Endometrium (tissue), 2 donors: ENCODE data around the gene ACSL3.

ENCODE experiments used
- FAIRE-seq: peaks from 2 replicates; lab custom pipeline; 2012; peaks lifted over from hg19 to GRCh38; lab: Jason Lieb, UNC
- donor health status: control.
- donor health status: control.

The ACSL3 gene

DNA sequence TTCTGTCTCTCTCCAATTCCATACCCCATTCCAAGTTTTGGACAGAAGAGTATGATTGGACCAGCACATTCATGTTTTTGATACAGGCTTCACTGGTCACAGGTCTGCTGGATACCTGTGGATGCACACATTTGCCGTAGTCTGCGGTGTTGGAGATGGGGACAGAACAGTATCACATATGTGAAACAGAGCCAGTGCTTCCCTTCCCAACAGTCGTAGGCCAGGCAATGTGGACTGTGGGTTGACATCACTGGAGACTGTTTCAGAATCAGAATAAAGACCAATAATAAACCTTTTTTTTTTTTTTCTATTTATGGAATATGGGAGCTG, 18.7 kb downstream of the ACSL3 start:
- FAIRE-seq: no peak

DNA sequence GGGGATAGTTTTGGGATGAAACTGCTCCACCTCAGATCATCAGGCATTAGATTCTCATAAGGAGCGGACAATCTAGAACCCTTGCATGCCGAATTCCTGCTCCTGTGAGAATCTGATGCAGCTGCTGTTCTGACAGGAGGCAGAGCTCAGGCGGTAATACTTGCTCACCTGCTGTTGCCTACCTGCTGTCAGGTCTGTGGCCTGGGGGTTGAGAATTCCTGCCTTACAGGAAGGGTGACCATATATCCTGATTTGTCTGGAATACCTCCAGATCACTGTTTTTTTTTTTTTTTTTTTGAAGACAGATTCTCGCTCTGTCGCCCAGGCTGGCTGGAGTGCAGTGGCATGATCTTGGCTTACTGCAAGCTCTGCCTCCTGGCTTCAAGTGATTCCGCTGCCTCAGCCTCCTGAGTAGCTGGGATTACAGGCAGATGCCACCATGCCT, 21.7 kb downstream of the ACSL3 start:
- no peak for FAIRE-seq

DNA sequence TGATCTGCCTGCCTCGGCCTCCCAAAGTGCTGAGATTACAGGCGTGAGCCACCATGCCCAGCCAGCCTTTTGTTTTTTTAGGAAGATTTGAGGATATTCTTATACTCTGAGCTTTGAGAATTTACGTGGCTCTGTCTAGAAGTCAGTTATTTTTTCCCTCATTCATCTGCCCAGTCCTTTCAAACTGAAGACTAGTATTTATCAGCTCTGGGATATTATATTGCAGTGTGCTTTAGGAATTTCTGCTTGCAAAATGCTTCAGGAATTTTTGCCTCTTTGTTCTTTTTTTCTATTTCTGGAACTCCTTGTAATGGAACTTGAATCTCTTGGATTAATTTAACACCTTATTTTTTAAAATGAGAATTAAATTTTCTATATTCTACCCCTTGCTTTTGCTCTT, 22.6 kb downstream of the ACSL3 start:
- FAIRE-seq: no peak

DNA sequence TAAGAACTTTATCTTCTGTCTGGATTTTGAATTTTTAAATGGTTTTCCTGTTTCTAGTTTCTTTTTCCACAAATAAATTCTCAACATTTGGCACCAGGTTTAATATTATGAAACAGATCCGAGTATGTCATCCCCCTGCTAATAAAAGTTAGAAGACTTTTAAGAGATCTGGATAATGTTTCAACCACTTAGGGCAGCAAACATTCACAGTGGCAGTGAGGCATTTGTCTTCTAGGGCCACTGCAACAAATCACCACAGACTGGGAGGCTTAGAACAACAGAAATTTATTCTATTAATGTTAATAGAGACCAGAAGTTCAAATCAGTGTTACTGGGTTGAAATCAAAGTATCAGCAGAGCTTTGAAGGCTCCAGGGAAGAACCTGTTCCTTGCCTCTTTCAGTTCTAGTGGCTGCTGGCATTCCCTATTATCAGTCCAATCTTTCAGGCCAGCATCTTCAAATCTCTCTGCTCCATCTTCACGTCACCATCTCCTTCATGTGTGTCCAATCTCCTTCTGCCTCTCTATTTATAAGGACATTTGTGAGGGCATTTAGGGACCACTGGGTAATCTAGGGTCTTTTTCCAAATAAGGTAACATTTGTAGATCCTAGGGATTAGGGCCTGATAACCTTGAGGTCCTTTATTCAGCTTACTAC, 23.4 kb downstream of the ACSL3 start:
- peak; percentile 82 for FAIRE-seq

DNA sequence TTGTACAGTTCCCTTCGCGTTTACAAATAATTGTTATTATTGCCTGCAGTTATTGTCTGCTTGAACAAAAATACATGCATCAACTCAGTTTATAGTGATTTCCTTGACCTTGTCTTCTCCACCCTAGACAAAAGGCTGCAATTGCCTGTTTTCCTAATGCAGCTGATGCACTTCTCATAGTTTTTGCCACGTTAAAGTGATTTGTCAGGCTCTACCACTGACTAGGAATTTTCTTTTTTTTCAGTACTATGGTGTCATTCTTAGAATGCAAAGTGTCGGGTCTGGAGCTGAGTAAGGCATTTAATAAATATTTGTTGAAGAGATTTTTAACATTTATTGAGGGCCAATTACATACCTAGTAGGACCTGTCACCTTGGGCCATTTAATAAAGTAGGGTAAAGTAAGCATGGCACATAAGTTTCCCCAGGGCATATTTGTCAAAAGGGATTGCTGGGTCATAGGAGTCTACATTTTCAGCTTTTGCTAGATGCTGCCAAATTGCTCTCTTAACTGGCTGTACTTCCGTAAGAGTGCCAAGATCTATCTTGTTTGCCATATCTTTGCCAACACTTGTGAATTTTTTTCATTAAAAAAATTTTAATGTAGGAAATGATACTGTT, 24.1 kb downstream of the ACSL3 start:
- FAIRE-seq: no peak

DNA sequence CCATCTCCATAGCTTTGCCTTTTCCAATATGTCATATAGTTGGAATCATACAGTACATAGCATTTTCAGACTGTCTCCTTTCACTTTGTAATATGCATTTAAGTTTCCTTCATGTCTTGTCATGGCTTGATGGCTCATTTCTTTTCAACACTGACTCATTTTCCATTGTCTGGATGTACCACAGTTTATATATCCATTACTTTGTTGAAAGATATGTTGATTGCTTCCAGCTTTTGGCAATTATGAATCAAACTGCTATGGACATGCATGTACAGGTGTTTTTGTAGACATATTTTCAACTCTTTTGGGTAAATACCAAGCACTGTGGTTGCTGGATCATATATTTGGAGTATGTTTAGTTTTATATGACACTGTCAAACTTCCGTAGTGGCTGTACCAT, 26.3 kb downstream of the ACSL3 start:
- FAIRE-seq: no peak

DNA sequence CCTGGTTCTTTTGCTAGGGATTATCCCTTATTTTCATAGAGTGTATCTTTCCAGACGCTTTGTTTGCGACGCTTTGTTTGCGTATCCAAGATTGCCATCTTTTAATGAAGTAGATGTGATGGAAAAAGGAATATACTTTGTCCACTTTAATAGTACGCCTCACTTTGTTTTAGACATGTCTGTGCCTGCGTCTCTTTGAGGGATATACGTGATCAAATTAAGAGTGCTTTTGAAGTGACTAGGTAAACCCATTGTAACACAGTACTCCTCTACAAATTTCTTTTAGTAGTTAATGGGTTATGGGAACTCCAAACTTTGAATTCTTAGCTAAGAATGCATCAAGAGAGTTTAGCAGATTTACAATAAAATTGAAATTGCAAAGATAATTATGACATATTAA, 27.9 kb downstream of the ACSL3 start:
- FAIRE-seq: no peak

DNA sequence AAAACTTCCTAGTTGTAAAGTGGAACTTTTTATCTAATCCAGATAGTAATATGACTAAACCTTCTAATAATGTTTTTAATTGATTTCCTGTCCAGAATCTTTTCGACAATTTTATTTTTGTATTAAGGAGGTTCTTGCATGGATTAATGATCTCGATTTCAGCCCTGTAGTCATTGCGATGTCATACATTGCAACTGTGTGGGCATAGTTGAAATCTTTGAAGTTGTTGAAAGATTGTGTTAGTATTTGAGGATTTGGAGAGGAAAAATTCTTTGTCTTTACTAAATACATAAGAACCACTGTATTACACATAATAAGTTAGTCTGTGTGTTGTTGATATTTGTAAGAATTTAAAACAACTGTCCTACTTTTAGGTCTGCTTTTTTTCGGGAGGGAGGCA, 31.1 kb downstream of the ACSL3 start:
- peak; percentile 57 for FAIRE-seq

DNA sequence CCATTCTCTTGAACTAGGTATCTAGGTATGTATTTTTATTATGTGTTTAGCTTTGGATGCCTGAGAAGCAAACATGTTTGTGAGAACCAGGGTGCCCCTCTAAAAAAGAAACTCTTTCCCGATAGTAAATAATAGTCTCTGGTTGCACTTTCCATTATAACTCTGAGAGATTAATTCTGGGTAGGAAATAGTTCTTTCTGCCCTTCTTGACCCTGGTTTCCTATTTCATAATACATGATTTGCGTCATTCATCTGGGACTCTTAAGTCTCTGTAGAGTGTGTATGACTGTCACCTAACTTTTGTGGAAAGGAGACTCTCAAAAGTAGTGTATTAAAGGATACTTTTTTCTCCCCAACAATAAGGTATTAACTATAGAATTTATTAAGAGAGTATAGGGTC, 31.5 kb downstream of the ACSL3 start:
- FAIRE-seq: no peak

DNA sequence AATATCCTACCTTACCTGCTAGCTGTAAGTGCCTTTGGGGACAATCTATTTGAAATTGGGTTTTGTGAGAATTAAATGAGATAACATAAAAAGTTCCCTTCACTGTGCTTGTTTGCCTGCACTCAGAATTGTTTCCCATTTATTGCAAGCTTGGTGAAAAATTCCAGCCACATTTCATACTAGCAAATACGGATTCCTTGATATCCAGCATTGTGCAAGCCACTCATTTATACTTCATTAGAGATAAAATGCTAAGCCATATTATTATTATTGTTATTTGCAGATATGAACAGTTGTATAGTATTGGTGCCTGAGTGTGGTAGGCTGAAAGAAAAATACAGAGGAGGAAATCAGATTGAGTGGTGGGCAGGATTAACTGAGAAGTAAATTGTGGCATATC, 31.9 kb downstream of the ACSL3 start:
- FAIRE-seq: no peak

DNA sequence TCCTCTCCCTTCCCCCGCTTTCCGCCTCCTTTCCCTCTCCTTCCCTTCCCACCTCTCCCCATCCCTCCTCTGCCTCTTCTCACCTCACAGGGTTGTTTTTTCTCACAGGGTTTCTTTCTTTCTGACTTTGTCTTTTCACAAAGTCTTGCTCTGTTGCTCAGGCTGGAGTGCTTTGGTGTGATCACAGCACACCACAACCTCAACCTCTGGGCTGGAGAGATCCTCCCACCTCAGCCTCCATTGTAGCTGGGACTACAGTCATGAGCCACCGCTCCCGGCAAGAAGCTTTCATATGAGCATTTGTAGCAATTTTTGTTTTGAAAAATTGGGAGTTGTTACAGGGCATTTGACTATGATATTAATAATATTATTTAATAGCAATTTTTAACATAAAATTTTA, 32.9 kb downstream of the ACSL3 start:
- no peak for FAIRE-seq

DNA sequence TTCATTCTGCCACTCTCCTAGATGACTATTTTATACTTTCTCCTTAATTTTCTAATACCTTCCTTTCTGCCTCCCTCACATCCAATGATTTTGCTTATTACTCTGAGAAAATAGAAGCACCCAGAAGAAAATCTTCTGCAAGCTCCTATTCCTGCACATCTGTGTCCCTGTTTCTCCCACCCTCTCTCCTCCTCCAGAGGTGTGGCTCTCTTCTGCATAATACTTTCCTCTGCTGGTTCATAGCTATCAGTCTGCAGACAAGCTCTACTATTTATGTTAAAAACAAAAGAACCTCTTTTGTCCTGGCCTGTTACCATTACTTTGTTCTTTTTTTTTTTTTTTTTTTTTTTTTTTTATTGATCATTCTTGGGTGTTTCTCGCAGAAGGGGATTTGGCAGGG, 34.3 kb downstream of the ACSL3 start:
- FAIRE-seq: no peak

DNA sequence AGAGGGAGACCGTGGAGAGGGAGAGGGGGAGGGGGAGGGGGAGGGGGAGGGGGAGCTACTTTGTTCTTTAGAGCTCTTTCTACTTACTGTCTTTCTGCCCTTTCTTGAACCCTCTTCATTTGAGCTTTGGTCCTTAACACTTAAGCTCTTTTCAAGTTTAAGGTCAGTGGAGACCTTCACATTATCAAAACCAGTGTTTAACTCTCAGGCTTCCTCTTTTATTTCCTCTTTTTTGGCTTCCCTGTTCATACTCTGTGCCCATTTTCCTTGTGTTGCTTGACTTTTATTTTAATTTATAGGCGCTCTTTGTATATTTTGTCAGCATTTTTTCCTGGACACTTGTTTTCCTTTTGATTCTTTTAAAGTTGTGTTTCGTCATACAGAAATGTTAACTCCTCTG, 37.1 kb downstream of the ACSL3 start:
- FAIRE-seq: no peak

DNA sequence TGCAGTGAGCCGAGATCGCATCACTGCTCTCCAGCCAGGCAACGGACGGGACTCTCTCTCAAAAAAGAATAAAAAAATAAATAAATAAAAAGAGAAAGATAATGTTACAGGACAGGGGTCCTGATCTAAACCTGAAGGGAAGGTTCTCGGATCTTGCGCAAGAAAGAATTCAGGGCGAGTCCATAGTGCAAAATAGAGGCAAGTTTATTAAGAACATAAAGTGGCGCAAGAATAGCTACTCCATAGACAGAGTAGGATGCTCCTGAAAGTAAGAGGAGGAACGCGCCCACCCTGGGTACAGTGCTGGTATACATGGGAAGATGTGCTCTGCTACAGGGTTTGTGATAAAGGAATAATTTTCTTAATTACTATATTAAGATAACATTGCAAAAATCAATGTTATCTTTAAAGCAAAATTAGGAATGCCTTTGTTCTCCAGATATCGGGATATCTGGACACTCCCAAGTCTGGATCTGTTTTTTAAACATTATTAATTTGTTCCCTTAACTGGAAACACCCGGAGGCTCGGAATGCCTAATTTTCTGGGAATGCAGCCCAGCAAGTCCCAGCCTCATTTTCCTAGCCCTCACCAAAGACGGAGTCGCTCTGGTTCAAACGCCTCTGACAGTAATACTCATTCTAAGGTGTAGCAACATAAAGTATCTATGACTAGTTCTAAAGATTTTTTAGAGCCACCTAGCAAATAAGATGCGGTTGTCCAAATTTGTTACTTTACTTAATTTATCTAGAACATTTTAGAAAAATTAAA, 38.8 kb downstream of the ACSL3 start:
- FAIRE-seq: no peak

DNA sequence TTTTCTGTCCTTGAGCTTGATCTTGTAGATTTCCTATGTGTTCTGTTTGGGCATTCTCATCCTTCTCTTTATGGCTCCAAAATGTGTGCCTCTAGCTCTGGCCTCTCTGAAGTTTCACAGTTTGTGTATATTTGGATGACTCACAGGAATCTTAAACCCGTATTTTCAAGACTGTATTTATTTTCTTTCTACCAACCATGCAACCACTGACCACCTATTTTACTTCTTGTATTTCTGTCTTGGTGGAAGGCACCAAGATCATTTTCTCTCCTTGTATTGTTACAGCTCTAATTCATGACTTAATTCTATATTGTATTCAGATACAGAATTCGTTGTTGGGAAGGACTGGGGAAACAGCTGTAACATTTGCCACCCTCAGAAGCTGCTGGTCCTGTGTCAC, 39.5 kb downstream of the ACSL3 start:
- no peak for FAIRE-seq

DNA sequence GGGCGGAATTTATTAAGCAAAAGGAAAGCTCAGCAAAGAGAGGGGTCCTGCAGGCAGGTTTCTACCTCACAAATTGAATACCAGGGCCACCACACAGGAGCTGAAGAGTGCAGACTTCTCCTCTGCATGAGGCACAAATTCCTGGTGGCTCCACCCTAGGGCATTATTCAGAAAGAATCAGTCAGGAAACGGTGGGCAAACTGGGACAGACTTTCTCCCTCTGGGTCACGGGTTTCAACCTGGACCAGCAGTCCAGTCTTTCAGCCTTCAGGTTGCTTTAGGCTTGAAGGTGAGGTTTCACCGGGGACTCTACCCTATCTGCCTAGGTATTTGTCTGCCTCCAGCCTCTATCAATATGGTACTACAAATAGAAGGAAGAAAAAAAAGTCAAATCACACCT, 41.8 kb downstream of the ACSL3 start:
- no peak for FAIRE-seq

DNA sequence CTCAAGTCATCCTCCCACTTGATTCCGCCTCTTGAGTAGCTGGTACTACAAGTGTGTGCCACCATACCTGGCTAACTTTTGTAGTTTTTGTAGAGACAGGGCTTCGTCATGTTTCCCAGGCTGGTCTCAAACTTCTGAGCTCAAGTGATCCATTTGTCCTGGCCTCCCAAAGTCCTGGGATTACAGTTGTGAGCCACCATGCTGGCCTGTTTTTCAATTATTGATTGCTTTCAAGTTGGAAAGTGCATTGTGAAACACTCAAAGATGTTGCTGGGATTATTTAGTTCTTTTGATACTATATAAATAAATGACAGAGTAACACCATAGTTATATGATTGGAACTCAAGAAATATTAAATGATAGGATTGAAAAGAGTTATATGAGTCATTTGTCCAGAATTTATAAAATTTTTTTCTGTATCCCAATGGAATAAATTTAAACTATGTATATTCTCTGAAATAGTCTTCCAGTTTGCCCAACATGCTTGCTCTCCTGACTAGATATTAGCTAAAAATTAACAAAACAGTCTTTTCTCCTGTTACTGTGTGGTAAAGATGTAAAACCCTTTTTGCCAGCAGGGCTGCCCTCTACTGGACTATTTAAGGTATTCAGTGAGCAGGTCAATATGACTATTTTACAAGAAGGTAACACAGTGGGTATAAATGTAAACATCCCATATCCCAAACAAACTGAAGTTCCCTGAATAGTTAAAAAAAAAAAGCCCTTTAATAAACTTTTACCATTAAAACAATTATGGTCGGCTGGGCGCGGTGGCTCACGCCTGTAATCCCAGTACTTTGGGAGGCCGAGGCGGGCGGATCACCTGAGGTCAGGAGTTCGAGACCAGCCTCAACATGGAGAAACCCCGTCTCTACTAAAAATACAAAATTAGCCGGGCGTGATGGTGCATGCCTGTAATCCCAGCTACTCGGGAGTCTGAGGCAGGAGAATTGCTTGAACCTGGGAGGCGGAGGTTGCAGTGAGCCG, 42.7 kb downstream of the ACSL3 start:
- FAIRE-seq: peak; percentile 41

DNA sequence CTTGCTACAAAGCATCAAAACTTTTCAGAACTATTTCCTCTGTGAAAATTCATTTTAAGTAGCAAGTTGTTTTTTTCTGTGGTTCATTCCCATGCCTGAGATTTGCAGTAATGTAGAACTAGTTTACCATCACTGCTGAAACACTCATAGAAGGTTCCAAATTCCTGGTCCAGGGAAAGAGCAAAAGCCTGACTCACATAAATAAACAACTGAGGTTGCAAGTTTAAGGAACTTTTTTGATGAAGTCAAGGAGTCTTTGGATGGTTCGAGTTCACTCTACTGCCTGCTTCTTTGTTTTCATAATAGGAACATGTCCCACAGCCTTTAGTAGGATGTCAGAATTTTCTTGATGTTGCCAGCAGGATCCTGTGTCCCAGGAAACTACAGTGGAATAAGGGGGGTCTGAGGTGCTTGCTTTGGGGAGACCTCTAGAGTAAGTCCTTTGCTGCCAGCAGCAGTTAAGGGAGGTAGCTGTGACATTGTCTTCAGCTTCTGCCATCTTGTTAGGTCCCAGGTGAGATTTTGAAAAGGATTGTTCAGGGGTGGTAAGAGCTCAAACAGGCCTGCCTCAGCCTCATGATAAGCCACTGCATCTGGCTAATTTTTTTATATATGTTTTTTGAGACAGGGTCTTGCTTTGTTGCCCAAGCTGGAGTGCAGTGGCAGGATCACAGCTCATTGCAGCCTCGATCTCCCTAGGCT, 43.9 kb downstream of the ACSL3 start:
- FAIRE-seq: no peak

DNA sequence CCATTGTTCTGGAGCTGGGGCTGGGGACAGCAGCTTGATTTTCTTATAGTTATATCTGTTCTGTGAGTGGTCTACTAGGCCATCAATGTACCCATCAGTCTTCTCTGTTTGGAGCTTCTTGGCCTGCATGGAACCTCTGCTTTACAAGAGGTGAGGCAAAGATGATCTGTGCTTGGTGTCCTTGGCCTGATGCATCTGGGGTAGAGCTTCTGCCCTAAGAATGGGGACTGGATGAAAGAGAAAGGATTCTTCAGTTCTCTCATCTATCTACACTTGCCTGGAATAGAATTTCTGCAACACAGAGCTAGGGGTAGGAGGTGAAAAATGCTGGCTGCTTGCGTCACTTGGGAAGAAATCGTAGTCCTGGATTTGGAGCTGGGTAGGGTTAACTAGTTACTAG, 46.2 kb downstream of the ACSL3 start:
- FAIRE-seq: no peak

DNA sequence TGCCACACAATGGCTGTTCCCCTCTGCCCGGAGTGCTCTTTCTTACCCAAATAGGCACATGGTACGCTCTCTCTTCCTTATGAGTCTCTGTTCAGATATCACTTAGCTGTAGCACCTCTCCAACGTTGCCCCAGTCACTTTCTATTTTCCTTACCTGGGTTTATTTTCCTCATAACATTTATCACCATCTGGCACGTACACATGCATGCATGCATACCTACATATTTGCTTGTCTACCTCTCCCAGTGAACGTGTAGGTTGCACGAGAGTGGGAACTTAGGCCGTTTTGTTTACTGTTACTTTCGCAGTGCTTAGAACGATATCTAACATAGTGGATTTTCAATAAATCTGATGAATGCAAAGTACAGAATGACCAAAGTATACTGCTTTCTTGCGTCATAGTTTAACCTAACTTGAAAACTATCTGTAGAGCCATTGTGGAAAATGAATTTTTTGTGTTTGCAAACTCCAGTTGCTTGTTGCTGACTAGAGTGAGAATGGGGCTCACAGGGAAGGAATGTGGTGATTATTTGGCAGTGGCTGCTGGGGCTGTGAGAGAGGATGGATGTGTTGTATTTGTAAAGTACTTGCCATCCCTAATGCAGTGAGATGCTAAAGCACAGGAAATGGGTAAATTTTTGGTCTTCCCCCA, 47.1 kb downstream of the ACSL3 start:
- FAIRE-seq: no peak

DNA sequence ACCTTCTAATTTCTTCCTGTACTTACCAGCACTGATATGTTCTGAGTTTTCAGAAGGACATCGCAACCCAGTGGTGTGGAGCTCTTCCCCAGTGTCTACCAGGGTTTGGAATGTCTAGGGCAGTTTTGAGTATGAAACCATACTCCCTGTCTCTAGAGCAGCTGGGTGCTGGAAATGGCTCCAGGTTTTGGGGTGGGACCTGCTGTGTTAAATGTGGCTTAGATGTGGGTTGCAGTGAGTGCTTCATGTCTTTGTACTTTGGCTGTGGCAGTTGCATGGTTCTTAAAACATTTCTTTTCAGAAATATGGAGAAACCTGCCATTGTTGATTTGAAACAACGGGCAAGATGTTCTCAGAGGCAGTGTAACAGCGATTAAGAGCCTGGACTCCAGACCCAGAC, 48.5 kb downstream of the ACSL3 start:
- no peak for FAIRE-seq
